Measurements from ENCODE around the gene PRAMEF17.
"Not testable (repeated sequence)": the region's sequence is repeated elsewhere in the genome, so short reads cannot be mapped to it uniquely, and the experiment has no call there.

The PRAMEF17 gene, protein sequence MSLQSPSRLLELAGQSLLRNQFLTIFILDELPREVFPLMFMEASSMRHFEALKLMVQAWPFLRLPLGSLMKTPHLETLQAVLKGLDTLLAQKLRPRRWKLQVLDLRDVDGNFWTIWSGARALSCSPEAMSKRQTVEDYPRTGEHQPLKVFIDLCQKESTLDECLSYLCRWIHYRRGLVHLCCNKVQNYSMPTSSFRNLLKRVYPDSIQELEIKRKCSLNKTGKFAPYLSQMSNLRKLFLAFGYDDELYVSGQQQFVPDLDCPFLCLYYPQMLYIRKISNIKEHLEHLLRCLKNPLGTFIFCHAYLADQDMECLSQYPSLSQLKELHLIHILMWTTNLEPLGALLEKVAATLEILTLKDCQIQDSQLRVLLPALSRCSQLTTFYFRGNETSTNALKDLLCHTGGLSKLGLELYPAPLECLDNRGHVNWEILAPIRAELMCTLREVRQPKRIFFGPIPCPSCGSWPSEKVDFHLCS

DNA sequence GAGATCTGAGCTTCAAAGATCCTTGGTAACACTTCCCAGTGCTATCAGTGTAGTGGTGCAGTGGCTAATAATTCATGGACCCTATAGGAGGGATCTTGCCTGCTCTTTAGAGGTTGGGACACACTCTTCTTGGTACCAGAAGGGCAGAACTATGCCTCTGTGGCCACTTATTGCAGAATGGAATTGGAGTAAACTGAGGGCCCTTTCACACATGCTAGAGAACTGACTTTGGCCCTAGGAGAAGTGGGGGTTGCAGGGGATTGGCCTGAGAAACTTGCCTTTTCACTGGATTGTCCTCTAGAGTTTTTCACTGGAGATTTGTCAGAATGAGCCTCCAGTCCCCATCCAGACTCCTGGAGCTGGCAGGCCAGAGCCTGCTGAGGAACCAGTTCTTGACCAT, at the start of gene PRAMEF17:
TSS of gene PRAMEF17 (plus strand) at position 301 of the 400 bp plus-strand sequence. CDS start at position 327, 26 bp downstream.
- DNase-seq: not testable (repeated sequence)

DNA sequence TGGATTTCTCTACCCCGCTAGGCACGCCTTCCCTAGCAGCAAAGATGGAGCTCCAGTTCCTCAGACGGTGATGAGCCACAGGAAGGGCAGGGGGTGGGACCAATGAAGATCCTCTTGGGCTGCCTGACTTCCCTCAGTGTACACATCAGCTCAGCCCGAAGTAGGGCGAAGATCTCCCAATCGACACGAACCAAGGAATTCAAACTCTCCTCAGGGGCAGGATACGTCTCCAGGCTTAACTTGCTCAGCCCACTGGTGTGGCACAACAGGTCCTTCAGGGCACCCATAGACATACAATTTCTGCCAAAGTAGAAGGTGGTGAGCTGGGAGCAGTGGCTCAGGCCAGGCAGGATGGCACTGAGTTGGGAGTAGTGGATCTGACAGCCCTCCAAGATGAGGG, 46.9 kb upstream of the PRAMEF17 start:
- DNase-seq: not testable (repeated sequence)

DNA sequence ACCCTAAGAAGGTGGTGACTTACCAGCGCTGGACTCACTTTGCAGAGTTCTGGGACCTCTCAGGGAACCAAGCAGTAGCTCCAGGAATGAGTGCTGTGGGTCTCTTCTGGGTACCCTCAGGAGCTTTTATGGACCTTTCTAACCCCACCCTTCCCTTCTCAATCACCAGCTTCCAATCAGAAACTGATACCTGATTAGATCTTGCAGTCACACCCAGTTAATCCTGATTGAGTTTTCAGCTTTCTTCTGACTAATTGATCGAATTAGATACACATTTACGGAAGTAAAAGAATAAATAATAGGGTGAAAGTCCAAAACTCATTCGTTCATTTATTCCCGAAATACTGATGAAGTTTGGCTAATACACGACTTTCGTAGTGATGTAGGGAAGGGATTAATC, 42.4 kb upstream of the PRAMEF17 start, which contains the start of gene PRAMEF14:
TSS of gene PRAMEF14 (minus strand) at position 101 of the 400 bp plus-strand sequence. CDS start 1,820 bp downstream, outside the sequence.
- not testable (repeated sequence) for DNase-seq

DNA sequence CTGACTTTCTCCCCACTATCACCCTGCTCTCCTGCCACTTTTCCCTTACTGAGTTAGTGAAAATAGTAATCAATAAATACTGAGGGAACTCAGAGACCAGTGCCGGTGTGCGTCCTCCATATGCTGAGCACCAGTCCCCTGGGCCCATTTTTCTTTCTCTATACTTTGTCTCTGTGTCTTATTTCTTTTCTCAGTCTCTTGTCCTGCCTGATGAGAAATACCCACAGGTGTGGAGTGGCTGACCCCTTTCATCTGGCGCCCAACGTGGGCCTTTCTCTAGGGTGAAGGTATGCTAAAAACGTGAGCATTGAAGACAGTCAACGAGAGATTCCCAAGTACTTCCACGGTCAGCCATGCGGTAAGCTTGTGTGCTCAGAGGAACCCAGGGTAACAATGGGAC, 36.0 kb upstream of the PRAMEF17 start:
- not testable (repeated sequence) for DNase-seq

DNA sequence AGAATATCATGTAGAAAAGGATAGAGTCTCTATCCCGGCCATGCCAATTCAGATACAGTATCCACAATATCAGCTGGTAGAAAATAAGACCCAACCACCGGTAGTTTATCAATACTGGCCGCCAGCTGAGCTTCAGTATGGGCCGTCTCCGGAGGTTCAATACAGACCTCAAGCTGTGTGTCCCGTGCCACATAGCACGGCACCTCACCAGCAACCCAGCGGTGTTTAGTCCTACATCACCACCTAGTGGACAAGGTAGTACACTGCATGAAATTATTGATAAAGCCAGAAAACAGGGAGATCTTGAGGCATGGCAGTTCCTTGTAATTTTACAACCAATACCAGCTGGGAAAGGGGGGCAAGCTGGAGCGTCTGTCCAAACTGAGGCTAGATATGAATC, 35.0 kb upstream of the PRAMEF17 start:
- not testable (repeated sequence) for DNase-seq

DNA sequence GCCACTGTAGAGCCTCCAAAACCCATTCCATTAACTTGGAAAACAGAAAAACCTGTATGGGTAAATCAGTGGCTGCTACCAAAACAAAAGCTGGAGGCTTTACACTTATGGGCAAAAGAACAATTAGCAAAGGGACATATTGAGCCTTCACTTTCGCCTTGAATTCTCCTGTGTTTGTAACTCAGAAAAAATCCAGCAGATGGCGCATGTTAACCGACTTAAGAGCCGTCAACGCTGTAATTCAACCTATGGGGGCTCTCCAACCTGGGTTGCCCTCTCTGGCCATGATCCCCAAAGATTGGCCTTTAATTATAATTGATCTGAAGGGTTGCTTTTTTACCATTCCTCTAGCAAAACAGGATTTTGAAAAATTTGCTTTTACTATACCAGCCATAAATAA, 32.7 kb upstream of the PRAMEF17 start:
- peak; percentile 34 for DNase-seq

DNA sequence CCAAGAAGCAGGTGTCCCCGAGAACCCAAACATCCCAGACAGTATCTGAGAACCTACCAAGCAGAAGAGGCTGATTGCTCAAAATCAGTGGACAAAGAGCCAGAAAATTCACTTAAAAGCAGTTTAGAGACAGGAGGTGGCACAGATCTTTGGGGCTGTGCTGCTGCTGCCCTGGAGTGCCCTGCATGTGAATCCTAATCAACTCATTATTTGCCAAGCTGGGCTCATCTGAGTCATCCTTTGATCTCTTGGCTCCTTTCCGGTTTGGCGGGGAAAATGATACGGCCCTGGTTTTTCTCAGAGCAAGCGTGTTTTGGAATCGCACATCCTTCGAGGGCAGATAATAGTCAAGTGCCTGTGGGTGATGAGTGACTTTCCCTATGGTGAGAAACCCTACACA, 27.1 kb upstream of the PRAMEF17 start:
- not testable (repeated sequence) for DNase-seq

DNA sequence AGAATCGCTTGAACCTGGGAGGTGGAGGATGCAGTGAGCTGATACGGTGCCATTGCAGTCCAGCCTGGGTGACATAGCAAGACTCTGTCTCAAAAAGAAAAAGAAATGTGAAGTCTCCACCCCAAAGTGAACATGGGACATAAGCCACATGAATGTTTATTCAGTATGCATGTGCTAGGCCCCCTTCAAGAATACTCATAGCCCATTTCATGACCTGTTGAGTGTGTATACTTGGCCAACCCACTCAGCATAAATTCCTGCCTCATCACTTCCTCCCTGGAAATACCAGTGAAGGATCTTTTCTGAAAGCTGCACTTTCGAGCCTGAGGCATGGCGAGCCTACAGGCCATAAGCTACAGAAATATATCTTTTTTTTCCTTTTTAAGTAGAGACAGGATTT, 24.5 kb upstream of the PRAMEF17 start:
- DNase-seq: not testable (repeated sequence)

DNA sequence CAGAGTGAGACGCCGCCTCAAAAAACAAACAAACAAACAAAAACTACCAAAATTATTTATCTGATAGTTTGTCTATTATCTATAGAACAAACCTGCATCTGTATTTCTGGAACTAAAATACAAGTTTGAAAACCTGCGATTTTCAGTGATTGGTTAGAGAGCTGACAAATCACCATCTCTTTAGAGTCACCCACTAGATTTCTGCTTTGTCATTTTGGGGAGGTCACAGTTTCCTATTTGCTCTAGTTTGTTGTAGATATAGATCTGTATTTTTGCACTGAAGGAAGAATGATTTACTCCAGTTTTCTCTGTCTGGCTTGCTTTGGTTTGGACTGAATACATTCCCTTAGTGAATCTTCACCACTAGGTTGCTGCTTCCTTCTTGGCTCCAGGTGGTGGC, 22.9 kb upstream of the PRAMEF17 start:
- DNase-seq: not testable (repeated sequence)

DNA sequence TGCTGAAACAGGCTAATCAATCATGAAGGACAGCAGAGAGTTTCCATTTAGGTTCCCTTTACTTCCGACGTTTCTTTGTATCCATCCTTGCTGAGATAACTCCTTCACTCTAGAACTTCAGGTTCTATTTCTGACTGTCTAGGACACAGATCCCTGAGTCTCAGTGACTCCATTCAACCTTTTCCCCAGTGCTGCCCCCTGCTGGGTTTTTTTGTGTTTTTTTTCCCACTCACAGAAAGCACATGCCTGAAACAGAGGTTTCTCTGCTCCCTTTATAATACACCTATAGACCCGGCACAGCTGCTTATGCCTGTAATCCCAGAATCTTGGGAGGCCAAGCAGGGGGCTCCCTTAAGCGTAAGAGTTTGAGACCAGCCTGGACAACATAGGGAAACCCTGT, 20.9 kb upstream of the PRAMEF17 start:
- peak; percentile 8 for DNase-seq

DNA sequence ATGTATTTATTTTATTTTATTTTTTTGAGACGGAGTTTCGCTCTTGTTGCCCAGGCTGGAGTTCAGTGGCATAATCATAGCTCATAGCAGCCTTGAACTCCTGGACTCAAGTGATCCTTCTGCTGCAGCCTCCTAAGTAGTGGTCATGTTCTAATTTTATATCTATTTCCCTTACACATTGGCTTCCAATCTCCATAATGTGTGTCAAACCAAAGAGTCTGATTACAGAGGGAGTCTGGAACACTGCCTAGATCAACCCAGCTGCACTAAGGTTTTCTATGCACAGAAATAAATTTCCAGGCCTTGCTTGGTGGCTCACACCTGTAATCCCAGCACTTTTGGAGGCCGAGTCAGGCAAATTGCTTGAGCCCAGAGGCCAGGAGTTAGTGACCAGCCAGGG, 10.4 kb upstream of the PRAMEF17 start:
- DNase-seq: not testable (repeated sequence)

DNA sequence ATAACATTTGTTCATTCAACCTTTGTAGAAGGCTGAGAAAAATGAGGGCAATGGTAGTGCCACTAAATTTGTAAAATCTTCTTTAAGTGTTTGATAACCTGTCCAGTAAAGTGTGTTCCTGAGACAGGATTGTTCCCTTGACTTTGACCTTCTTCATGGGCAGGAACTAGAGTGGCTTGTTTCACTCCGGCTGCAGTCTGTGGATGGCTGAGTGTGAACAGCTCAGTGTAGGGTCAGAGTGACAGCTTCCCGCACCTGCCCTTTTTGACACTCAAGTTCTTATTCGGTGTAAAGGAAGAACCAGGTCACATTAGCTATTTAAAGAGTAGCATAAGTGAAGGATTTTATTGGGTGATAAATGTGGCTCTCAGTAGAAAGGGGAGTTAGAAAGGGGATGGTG, 9.1 kb upstream of the PRAMEF17 start:
- not testable (repeated sequence) for DNase-seq

DNA sequence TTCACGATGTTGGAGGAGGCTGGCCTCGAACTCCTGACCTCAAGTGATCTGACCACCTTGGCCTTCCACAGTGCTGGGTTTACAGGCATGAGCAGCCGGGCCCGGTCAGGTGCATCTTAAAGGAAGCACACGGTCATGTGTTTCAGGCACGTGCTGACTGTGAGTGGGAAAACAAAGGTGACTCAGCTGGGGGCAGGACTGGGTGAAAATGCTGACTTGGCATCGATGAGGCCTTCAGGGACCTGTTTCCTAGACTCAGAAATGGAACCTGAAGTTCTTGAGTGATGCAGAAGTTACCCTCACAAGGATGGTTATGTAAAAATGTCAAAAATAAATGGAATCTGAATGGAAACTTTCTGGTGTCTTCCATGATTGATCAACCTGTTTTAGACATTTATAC, 3.6 kb downstream of the PRAMEF17 start:
- DNase-seq: not testable (repeated sequence)

DNA sequence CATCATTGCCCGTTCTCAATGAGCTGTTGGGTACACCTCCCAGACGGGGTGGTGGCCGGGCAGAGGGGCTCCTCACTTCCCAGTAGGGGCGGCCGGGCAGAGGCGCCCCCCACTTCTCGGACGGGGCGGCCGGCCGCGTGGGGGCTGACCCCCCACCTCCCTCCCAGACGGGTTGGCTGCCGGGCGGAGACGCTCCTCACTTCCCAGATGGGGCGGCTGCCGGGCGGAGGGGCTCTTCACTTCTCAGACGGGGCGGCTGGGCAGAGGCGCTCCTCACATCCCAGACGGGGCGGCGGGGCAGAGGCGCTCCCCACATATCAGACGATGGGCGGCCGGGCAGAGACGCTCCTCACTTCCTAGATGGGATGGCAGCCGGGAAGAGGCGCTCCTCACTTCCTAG, 5.3 kb downstream of the PRAMEF17 start:
- DNase-seq: not testable (repeated sequence)

DNA sequence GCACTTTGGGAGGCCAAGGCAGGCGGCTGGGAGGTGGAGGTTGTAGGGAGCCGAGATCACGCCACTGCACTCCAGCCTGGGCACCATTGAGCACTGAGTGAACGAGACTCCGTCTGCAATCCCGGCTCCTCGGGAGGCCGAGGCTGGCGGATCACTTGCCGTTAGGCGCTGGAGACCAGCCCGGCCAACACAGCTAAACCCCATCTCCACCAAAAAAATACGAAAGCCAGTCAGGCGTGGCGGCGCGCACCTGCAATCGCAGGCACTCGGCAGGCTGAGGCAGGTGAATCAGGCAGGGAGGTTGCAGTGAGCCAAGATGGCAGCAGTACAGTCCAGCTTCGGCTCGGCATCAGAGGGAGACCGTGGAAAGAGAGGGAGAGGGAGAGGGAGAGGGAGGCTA, 5.9 kb downstream of the PRAMEF17 start:
- DNase-seq: not testable (repeated sequence)

DNA sequence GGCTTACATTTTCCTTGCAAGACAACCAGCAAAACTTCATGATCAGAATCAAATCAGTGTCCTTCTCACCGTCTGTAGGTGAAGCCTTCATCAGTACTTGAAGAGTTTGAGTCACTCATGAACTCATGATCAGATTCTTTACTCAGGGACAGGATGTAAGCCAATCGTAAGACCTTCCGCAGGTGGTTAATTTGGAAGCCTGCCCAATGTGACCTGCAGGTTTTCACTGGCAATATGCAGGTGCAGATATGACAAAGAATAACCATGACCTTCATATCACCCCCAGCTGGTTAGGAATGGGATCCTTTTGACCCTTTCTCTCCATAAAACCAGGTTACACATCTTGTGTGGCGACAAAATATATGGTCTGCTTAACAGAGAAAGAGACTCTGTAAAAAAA, 18.4 kb downstream of the PRAMEF17 start:
- DNase-seq: no peak

DNA sequence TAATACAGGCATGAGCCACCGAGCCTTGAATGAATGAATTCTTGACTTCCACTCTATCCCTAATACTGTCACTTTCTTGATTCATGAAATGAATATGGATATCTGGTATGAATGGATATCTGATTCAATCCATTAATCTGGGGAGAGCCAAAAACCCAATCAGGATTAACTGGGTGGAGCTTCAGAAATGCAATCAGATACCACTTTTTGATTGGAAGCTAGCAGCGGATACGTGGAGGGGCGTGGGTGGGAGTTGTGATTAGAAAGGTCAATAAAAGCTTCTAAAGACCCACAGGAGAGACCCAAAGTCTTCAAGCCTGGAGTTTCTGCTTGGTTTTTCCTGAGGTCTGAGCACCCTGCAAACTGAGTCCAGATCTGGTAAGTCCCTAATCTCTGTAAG, 20.7 kb downstream of the PRAMEF17 start, which contains the start of gene PRAMEF20:
TSS of gene PRAMEF20 (plus strand) at position 301 of the 400 bp plus-strand sequence. CDS start 5,905 bp downstream, outside the sequence.
- not testable (repeated sequence) for DNase-seq

DNA sequence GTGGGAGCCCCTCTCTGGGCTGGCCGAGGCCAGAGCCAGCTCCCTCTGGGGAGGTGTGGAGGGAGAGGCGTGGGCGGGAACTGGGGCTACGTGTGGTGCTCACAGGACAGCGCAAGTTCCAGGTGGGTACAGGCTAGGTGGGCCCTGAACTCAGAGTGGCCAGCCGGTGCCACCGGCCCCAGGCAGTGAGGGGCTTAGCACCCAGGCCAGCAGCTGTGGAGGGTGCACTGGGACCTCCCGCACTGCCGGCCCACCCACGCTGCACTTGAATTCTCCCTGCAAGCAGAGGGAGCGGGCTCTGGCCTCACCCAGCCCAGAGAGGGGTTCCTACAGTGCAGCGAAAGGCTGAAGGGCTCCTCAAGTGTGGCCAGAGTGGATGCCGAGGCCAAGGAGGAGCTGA, 41.1 kb downstream of the PRAMEF17 start:
- DNase-seq: no peak

DNA sequence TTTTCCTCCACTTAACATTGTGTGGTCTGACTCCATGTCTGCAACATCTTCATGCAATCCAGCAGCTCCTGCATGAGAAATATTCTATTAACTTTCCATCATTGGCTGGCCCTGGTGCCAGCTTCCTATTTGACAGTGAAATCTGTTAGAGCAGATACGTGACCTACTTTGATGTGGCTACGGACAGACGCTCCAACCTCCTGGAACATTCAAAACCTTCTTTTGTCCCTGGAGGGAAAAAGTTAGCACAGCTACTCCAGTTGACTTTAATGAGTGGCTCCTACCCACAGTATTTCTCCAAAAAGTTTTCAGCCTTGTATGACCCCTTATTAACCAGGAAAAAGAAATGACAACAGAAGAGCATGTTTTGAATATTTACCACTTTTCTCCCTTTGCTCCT, 42.8 kb downstream of the PRAMEF17 start:
- DNase-seq: no peak

DNA sequence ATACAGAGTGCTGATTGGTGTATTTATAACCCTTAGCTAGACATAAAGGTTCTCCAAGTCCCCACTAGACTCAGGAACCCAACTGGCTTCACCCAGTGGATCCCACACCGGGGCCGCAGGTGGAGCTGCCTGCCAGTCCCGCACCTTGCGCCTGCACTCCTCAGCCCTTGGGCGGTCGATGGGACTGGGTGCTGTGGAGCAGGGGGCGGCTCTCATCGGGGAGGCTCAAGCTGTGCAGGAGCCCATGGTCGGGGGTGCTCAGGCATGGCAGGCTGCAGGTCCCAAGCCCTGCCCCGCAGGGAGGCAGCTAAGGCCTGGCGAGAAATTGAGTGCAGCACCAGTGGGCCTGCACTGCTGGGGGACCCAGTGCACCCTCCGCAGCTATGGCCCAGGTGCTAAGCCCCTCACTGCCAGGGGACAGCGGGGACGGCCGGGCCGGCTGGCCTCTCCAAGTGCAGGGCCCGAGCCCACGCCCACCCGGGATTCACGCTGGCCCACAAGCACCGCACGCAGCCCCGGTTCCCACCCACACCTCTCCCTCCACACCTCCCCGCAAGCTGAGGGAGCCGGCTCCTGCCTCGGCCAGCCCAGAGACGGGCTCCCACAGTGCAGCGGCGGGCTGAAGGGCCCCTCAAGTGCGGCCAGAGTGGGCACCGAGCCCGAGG, 44.4 kb downstream of the PRAMEF17 start:
- not testable (repeated sequence) for DNase-seq

DNA sequence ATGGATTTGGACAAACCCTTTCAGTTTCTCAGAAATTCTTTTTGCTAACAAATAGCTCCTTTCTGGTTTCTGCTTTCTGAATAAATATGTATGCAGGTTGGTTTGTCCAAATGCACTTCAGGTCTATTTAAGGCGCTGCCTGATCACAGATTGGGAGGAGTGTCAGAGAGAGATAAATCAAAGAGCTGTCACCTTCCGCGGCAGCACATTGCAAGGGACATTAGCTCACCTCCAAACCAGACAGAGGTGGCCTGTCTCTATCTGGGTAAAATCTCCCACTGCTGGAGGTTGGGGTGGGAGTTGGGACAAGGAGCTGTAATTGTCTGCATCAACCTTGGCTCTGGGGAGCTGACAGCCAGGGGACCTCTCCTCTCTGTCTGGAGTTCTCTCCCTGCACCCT, 46.0 kb downstream of the PRAMEF17 start:
- no peak for DNase-seq

DNA sequence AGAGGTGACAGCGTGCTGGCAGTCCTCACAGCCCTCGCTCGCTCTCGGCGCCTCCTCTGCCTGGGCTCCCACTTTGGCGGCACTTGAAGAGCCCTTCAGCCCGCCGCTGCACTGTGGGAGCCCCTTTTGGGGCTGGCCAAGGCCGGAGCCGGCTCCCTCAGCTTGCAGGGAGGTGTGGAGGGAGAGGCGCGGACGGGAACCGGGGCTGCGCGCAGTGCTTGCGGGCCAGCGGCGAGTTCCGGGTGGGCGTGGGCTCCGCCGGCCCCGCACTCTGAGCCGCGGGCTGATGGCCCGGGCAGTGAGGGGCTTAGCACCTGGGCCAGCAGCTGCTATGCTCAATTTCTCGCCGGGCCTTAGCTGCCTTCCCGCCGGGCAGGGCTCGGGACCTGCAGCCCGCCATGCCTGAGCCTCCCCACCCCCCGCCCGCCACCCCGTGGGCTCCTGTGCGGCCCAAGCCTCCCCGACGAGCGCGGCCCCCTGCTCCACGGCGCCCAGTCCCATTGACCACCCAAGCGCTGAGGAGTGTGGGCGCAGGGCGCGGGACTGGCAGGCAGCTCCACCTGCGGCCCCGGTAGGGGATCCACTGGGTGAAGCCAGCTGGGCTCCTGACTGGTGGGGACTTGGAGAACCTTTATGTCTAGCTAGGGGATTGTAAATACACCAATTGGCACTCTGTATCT, 49.8 kb downstream of the PRAMEF17 start:
- DNase-seq: not testable (repeated sequence)
